K562 (cell line): Measurements from ENCODE around the gene PDE6C. TPM values are rescaled to one million over a fixed set of nuclear protein-coding genes. Genes with fewer than 3 reads are reported as not detected.

ENCODE experiments used
- CLOCK ChIP-seq: fragments of 250-450 bp; sonication (Bioruptor Pico); IDR thresholded peaks from 2 replicates; pipeline ENCODE4 v1.4.0; 2020; ENCODE audit warnings: mild to moderate bottlenecking, moderate library complexity, borderline replicate concordance
- COPS2 ChIP-seq: fragments of 450-650 bp; conservative IDR thresholded peaks from 2 replicates; pipeline ENCODE4 v1.6.1; 2016; ENCODE audit warnings: mild to moderate bottlenecking, moderate library complexity
- EGR1 ChIP-seq: fragments of 450-650 bp; conservative IDR thresholded peaks from 2 replicates; pipeline ENCODE4 v1.6.1; 2017; ENCODE audit warnings: mild to moderate bottlenecking
- MGA ChIP-seq: fragments of 450-650 bp; IDR thresholded peaks from 2 replicates; pipeline ENCODE4 v1.6.1; 2016; ENCODE audit warnings: mild to moderate bottlenecking, moderate library complexity
- PHB ChIP-seq: fragments of 250-450 bp; sonication (Bioruptor Pico); IDR thresholded peaks from 2 replicates; pipeline ENCODE4 v1.5.0; 2021
- polyA plus RNA-seq, 8 experiments: library from polyadenylated mRNA; depleted of rRNA in 4 of 8; stranded (reverse) in 5 of 8; unstranded in 3 of 8; fragments of >200 nt; fragmentation: Nextera tagmentation in 2 of 8; fragmentation: Illumina TruSeq in 1 of 8; extraction: Ambion mirVana in 2 of 8; extraction: Trizol in 1 of 8; gene quantifications; 2 replicates each; pipeline versions ENCODE4 v1.2.1 to v1.2.3, GENCODE V29; 2011 to 2014; ENCODE audit warnings: inconsistent platforms in 1 of 8, missing spikeins in 1 of 8
- total RNA-seq, 7 experiments: library from RNA; depleted of rRNA in 6 of 7; stranded (reverse); fragments of >200 nt in 6 of 7; fragmentation: Illumina TruSeq in 2 of 7; extraction: Trizol in 2 of 7; gene quantifications; 2 replicates each; pipeline versions ENCODE4 v1.2.1 to v1.2.3, GENCODE V29; 2011 to 2021; ENCODE audit warnings: low replicate concordance in 1 of 7
- TF ChIP-seq, protein P1 (sequence below), 2 experiments: IDR thresholded peaks in 1 of 2; conservative IDR thresholded peaks in 1 of 2; 2 replicates each; pipeline ENCODE4 v1.6.1; 2016; ENCODE audit warnings: low read depth in 2 of 2, mild to moderate bottlenecking in 1 of 2, missing compliant biosample characterization in 1 of 2, missing genetic modification characterization in 1 of 2, moderate library complexity in 1 of 2

PDE6C gene
- total and polyA plus RNA-seq, 9 of the 15 experiments (the other 6 are each of a cell fraction or from before 2014, with no cell fraction given) = not detected

GRCh38 chr10:93702210-93703001, 90.1 kb downstream of the PDE6C start, which contains the start of gene FRA10AC1 (continued):
- TF ChIP-seq, protein P1, sequence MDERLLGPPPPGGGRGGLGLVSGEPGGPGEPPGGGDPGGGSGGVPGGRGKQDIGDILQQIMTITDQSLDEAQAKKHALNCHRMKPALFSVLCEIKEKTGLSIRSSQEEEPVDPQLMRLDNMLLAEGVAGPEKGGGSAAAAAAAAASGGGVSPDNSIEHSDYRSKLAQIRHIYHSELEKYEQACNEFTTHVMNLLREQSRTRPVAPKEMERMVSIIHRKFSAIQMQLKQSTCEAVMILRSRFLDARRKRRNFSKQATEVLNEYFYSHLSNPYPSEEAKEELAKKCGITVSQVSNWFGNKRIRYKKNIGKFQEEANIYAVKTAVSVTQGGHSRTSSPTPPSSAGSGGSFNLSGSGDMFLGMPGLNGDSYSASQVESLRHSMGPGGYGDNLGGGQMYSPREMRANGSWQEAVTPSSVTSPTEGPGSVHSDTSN (CRISPR knock-in tag; IDR thresholded peaks at IDR 0.05; ENCODE audit: low read depth) = no peak
- TF ChIP-seq, protein P1 (tag; conservative IDR thresholded peaks at IDR 0.05; ENCODE audit: low read depth) = 0 out of 2 replicates have a peak, but pooled peaks have one; percentile 4
- TF ChIP-seq MGA = no peak
- TF ChIP-seq COPS2 = no peak
- TF ChIP-seq CLOCK (CRISPR knock-in tag) = no peak
- TF ChIP-seq EGR1 = peak; percentile 60
- no peak for TF ChIP-seq PHB (CRISPR knock-in tag)
